HepG2 (cell line): ENCODE data around the gene CISH. TPM values are rescaled to one million over a fixed set of nuclear protein-coding genes. Genes with fewer than 3 reads are reported as not detected.

Experiments
- ATAC-seq: fragments of 200-7000 bp; cut with Tn5 transposase; 3 replicates; pipeline ENCODE4 v1.9.1; 2020; ENCODE audit warnings: mild to moderate bottlenecking, moderate library complexity
- BruUV-seq: library from RNA; stranded (reverse); fragments of 400-500 nt; replicated peaks from 2 replicates; lab custom pipeline; 2021; lab: Mats Ljungman, UMichigan
- CTCF ChIA-PET: fragments of 300-600 bp; formaldehyde crosslinking; extraction: SDS; loops from one replicate; lab custom pipeline; 2021; ENCODE audit warnings: low total read pairs, inconsistent platforms, low intra/inter-chr PET ratio; lab: Yijun Ruan, JAX
- POLR2A ChIA-PET: fragments of 350-600 bp; sonication (Branson Sonifier 250); formaldehyde crosslinking; loops from one replicate; lab custom pipeline; 2020; ENCODE audit warnings: antibody characterized with exemption, inconsistent platforms; lab: Yijun Ruan, JAX
- DNase-seq: peaks from one replicate; pipeline ENCODE4 v3.0.0-alpha.2; 2015; ENCODE audit warnings: low spot score
- FAIRE-seq: peaks from 3 replicates; lab custom pipeline; 2011; peaks lifted over from hg19 to GRCh38; lab: Jason Lieb, UNC
- H2AFZ ChIP-seq: one replicate; pipeline ENCODE4 v1.6.1; 2011; ENCODE audit warnings: low read length, inconsistent platforms
- H3K27ac ChIP-seq: fragments of 300-600 bp; 3 replicates; pipeline ENCODE4 v1.8.0; 2011; ENCODE audit warnings: mixed run types, mild to moderate bottlenecking, mixed read lengths, low read length, inconsistent platforms; ENCODE audit not compliant: insufficient read depth; ENCODE audit errors: extremely low read length
- H3K27me3 ChIP-seq, 2 experiments: fragments of 200-600 bp in 1 of 2; 2 replicates in 1 of 2; 3 replicates in 1 of 2; pipeline versions ENCODE4 v1.6.0 to v1.8.0; 2011; ENCODE audit warnings: low read length in 2 of 2, mild to moderate bottlenecking in 2 of 2, moderate library complexity in 2 of 2, inconsistent platforms in 1 of 2; ENCODE audit not compliant: insufficient read depth in 2 of 2, control insufficient read depth in 1 of 2
- H3K36me3 ChIP-seq, 2 experiments: fragments of 200-600 bp in 1 of 2; replicated peaks in 1 of 2; 2 replicates in 1 of 2; 3 replicates in 1 of 2; pipeline versions ENCODE4 v1.5.1 to v1.8.0; 2011; ENCODE audit warnings: low read length in 2 of 2, inconsistent platforms in 1 of 2; ENCODE audit not compliant: insufficient read depth in 2 of 2, control insufficient read depth in 1 of 2
- H3K4me1 ChIP-seq: 2 replicates; pipeline ENCODE4 v1.5.1; 2012; ENCODE audit warnings: low read length, inconsistent platforms; ENCODE audit not compliant: insufficient read depth
- H3K4me2 ChIP-seq: 2 replicates; pipeline ENCODE4 v1.6.0; 2011; ENCODE audit warnings: low read depth, low read length, inconsistent platforms
- H3K4me3 ChIP-seq, 3 experiments: fragments of 200-600 bp in 1 of 3; sonication (generic), shearing (Covaris generic) in 1 of 3; replicated peaks in 1 of 3; 2 replicates each; pipeline ENCODE4 v1.5.1; 2011 to 2016; ENCODE audit warnings: low read length in 3 of 3, inconsistent platforms in 2 of 3, low read depth in 2 of 3, mild to moderate bottlenecking in 2 of 3, control low read depth in 1 of 3, mixed read lengths in 1 of 3; ENCODE audit not compliant: insufficient read depth in 1 of 3
- H3K79me2 ChIP-seq: one replicate; pipeline ENCODE4 v1.6.1; 2011; ENCODE audit warnings: low read length, inconsistent platforms; ENCODE audit not compliant: insufficient read depth
- H3K9ac ChIP-seq: 2 replicates; pipeline ENCODE4 v1.6.0; 2011; ENCODE audit warnings: mild to moderate bottlenecking, low read depth, low read length, inconsistent platforms; ENCODE audit not compliant: insufficient read depth
- H3K9me3 ChIP-seq: 2 replicates; pipeline ENCODE4 v1.5.1; 2012; ENCODE audit warnings: mild to moderate bottlenecking, low read length
- H4K20me1 ChIP-seq: 2 replicates; pipeline ENCODE4 v1.6.0; 2011; ENCODE audit warnings: inconsistent platforms, mild to moderate bottlenecking, low read length, moderate library complexity; ENCODE audit not compliant: insufficient read depth
- ARID2 ChIP-seq: sonication (generic); formaldehyde crosslinking; IDR thresholded peaks from 2 replicates; pipeline ENCODE4 v1.8.1; 2022; ENCODE audit warnings: mild to moderate bottlenecking, missing genetic modification reagents, borderline replicate concordance
- ERF ChIP-seq: IDR thresholded peaks from 2 replicates; pipeline ENCODE4 v1.6.1; 2018; ENCODE audit warnings: missing biosample characterization, missing genetic modification reagents
- NCOA5 ChIP-seq: sonication (generic); formaldehyde crosslinking; IDR thresholded peaks from 2 replicates; pipeline ENCODE4 v1.4.0; 2020; ENCODE audit warnings: missing genetic modification reagents
- NFRKB ChIP-seq: fragments of 450-650 bp; IDR thresholded peaks from 2 replicates; pipeline ENCODE4 v1.6.1; 2017
- NKX3-1 ChIP-seq: sonication (generic); formaldehyde crosslinking; IDR thresholded peaks from 2 replicates; pipeline ENCODE4 v1.5.0; 2020; ENCODE audit warnings: missing genetic modification reagents
- ZBTB4 ChIP-seq: sonication (generic); formaldehyde crosslinking; IDR thresholded peaks from 2 replicates; pipeline ENCODE4 v1.4.0; 2020; ENCODE audit warnings: missing genetic modification reagents, mild to moderate bottlenecking, borderline replicate concordance
- ZGPAT ChIP-seq: IDR thresholded peaks from 2 replicates; pipeline ENCODE4 v1.6.1; 2016; ENCODE audit warnings: mild to moderate bottlenecking
- ZNF281 ChIP-seq: sonication (generic); formaldehyde crosslinking; IDR thresholded peaks from 2 replicates; pipeline ENCODE4 v1.4.0; 2020; ENCODE audit warnings: missing genetic modification reagents, borderline replicate concordance
- ZNF282 ChIP-seq: fragments of 450-650 bp; IDR thresholded peaks from 2 replicates; pipeline ENCODE4 v1.6.1; 2018; ENCODE audit not compliant: partially characterized antibody
- ZNF326 ChIP-seq: sonication (generic); formaldehyde crosslinking; IDR thresholded peaks from 2 replicates; pipeline ENCODE4 v1.4.0; 2020; ENCODE audit warnings: missing genetic modification reagents, borderline replicate concordance
- ZNF337 ChIP-seq: sonication (generic); formaldehyde crosslinking; IDR thresholded peaks from 2 replicates; pipeline ENCODE4 v1.5.1; 2020; ENCODE audit warnings: missing genetic modification reagents, low read depth, mild to moderate bottlenecking, borderline replicate concordance
- ZNF367 ChIP-seq: sonication (generic); formaldehyde crosslinking; IDR thresholded peaks from 2 replicates; pipeline ENCODE4 v1.4.0; 2020; ENCODE audit warnings: missing genetic modification reagents, borderline replicate concordance
- ZNF430 ChIP-seq: sonication (generic); formaldehyde crosslinking; IDR thresholded peaks from 2 replicates; pipeline ENCODE4 v1.9.0; 2021; ENCODE audit warnings: mild to moderate bottlenecking, missing genetic modification reagents
- ZNF652 ChIP-seq: IDR thresholded peaks from 2 replicates; pipeline ENCODE4 v1.6.1; 2016; ENCODE audit warnings: low read depth, borderline replicate concordance
- ZNF761 ChIP-seq: sonication (generic); formaldehyde crosslinking; conservative IDR thresholded peaks from 2 replicates; pipeline ENCODE4 v1.4.0; 2020; ENCODE audit warnings: mild to moderate bottlenecking, missing genetic modification reagents
- ZNF878 ChIP-seq: sonication (generic); formaldehyde crosslinking; IDR thresholded peaks from 2 replicates; pipeline ENCODE4 v1.8.1; 2023; ENCODE audit warnings: mild to moderate bottlenecking, missing genetic modification reagents, moderate library complexity
- WGBS: methylation state at CpG from one replicate; pipeline ENCODE4 v1.1.6; 2017; ENCODE audit warnings: low lambda C conversion rate; 5-methylcytosine and 5-hydroxymethylcytosine counted together
- in situ Hi-C: cut with HindIII; loops from 2 replicates; pipeline ENCODE4 v1.10.0; 2017; ENCODE audit warnings: low pct_unique_long_range_greater_than_20kb; ENCODE audit not compliant: extremely low pct_ligation_motif_present
- intact Hi-C: fragments of 100-400 bp; cut with micrococcal nuclease; formaldehyde crosslinking; loops from one replicate; pipeline ENCODE4 v1.10.0; 2022; ENCODE audit not compliant: unreplicated experiment
- polyA plus RNA-seq, 8 experiments: library from polyadenylated mRNA; depleted of rRNA in 3 of 8; stranded (reverse) in 7 of 8; unstranded in 1 of 8; fragments of >200 nt; fragmentation: Illumina TruSeq in 4 of 8; extraction: Trizol in 4 of 8; gene quantifications; 2 replicates each; pipeline versions ENCODE4 v1.2.1 to v1.2.3, GENCODE V29; 2011 to 2016; ENCODE audit warnings: low read depth in 4 of 8, missing spikeins in 1 of 8, mixed read lengths in 1 of 8; ENCODE audit not compliant: insufficient read depth in 1 of 8
- total RNA-seq, 5 experiments: library from RNA; depleted of rRNA; stranded (reverse); fragments of >200 nt; fragmentation: Illumina TruSeq; extraction: Trizol; gene quantifications; 2 replicates each; pipeline ENCODE4 v1.2.3, GENCODE V29; 2016; ENCODE audit warnings: low read depth in 1 of 5

The CISH gene
- total and polyA plus RNA-seq, 2 of the 13 experiments (the other 11 are each of a cell fraction or from before 2014, with no cell fraction given) = 0.91 to 1.5 TPM

GRCh38 chr3:50577348-50577747 is 34.2 kb downstream of the CISH start (continued):
- TF ChIP-seq NKX3-1 (CRISPR knock-in tag) = no peak
- TF ChIP-seq, all 625 proteins: peak for 0

GRCh38 chr3:50575372-50575771 is 36.2 kb downstream of the CISH start:
- Histone ChIP-seq H3K27me3 (no peaks in the 10 kb centered on the region), H4K20me1 (no peaks in the 10 kb centered on the region), H2AFZ (no peak overlapping the region), H3K4me3 (no peak overlapping the region), H3K4me2 (no peak overlapping the region), H3K79me2 (no peaks in the 10 kb centered on the region), H3K9me3 (no peaks in the 10 kb centered on the region), H3K27ac (no peak overlapping the region), H3K9ac (no peak overlapping the region), H3K36me3 (no peaks in the 10 kb centered on the region; a peak in 3 of 5 replicates), H3K4me1 (peaks cover 28% of the 10 kb centered on the region)
- in situ Hi-C loops = no loop called here
- FAIRE-seq (no peak), ATAC-seq (no peak), DNase-seq (no peak)
- ChIA-PET CTCF (interaction anchor here (7.2 kb wide), 1 partner anchor 38 kb away, joined by 182 read pairs; the partner anchor contains the start of genes CISH and MAPKAPK3), POLR2A (interaction anchor here (1.4 kb wide), 1 partner anchor 34 kb away, joined by 3 read pairs; no protein-coding TSS in a partner anchor)
- no TSS peak for BruUV-seq
- 95% methylated on average over 6 of the region's 6 CpGs for WGBS
- TF ChIP-seq ZNF430 (CRISPR knock-in tag) (no peak), ZNF652 (CRISPR knock-in tag) (no peak), ERF (CRISPR knock-in tag) (no peak), ZNF367 (CRISPR knock-in tag) (no peak), ZNF761 (no peak), NCOA5 (no peak), ZNF326 (CRISPR knock-in tag) (no peak), ARID2 (CRISPR knock-in tag) (no peak), ZNF282 (no peak), ZGPAT (CRISPR knock-in tag) (no peak), ZNF281 (no peak), ZNF337 (CRISPR knock-in tag) (no peak), ZBTB4 (CRISPR knock-in tag) (no peak), NFRKB (no peak), ZNF878 (CRISPR knock-in tag) (no peak)
- intact Hi-C loops = no loop called here
